Measurements from ENCODE around the gene SF3A1. TPM values are rescaled to one million over a fixed set of nuclear protein-coding genes. Genes with fewer than 3 reads are reported as not detected.

SF3A1 gene
- polyA plus RNA-seq, 1 donor from 2014 or later, result 14.4 TPM

DNA sequence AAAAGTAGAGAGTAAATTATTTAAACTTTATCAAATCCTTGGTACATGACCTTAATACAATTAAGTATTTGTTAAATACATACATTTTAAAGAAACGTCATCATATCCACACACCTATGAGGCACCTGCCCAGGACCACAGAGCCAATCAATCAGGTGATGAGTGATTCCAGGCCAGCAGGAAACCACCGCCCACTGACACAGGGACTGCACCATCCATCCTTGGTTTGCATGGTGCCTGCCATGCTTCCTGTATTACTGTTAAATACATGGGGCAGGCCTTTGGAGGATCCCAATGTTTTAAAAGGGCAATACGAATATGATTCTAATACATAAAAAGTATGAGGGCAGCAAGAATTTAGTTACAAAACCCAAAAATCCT lies 23.0 kb downstream of the SF3A1 start:
- Histone ChIP-seq H3K27me3 (ENCODE audit: insufficient read depth, low read depth, low read length) (no peaks in the 10 kb centered on the region), H3K9me3 (ENCODE audit: low read length) (no peaks in the 10 kb centered on the region), H3K9me2 (ENCODE audit: insufficient read depth, low read length) (no peaks in the 10 kb centered on the region), H3K36me3 (ENCODE audit: insufficient read depth, low read length) (no peaks in the 10 kb centered on the region), H3K27ac (ENCODE audit: low read length) (no peak overlapping the region), H3F3A (ENCODE audit: insufficient read depth, low read length, poor library complexity, severe bottlenecking) (no peaks in the 10 kb centered on the region), H3K9ac (ENCODE audit: low read length) (no peak overlapping the region), H3K4me3 (ENCODE audit: low read length) (no peak overlapping the region), H4K20me1 (ENCODE audit: insufficient read depth) (no peaks in the 10 kb centered on the region), H2AFZ (ENCODE audit: low read depth, low read length) (no peak overlapping the region), H3K79me2 (replicated peaks; ENCODE audit: insufficient read depth, low read length) (no peaks in the 10 kb centered on the region), H3K4me2 (ENCODE audit: low read length) (no peak overlapping the region)
- no peak for TF ChIP-seq EP300 (conservative IDR thresholded peaks at IDR 0.05; ENCODE audit: poor library complexity, severe bottlenecking)
- TF ChIP-seq EZH2 (IDR thresholded peaks at IDR 0.05; ENCODE audit: borderline replicate concordance, insufficient read depth, low read length, poor library complexity, severe bottlenecking), result no peak
- no peak for TF ChIP-seq TAF1 (IDR thresholded peaks at IDR 0.05; ENCODE audit: low read depth)
- no peak for TF ChIP-seq CTCF (IDR thresholded peaks at IDR 0.05; ENCODE audit: poor library complexity, severe bottlenecking)
- no peak for TF ChIP-seq MXI1 (conservative IDR thresholded peaks at IDR 0.05; ENCODE audit: poor library complexity, severe bottlenecking)
- no peak for TF ChIP-seq SMC3 (conservative IDR thresholded peaks at IDR 0.05; ENCODE audit: poor library complexity)
- TF ChIP-seq, protein P1, sequence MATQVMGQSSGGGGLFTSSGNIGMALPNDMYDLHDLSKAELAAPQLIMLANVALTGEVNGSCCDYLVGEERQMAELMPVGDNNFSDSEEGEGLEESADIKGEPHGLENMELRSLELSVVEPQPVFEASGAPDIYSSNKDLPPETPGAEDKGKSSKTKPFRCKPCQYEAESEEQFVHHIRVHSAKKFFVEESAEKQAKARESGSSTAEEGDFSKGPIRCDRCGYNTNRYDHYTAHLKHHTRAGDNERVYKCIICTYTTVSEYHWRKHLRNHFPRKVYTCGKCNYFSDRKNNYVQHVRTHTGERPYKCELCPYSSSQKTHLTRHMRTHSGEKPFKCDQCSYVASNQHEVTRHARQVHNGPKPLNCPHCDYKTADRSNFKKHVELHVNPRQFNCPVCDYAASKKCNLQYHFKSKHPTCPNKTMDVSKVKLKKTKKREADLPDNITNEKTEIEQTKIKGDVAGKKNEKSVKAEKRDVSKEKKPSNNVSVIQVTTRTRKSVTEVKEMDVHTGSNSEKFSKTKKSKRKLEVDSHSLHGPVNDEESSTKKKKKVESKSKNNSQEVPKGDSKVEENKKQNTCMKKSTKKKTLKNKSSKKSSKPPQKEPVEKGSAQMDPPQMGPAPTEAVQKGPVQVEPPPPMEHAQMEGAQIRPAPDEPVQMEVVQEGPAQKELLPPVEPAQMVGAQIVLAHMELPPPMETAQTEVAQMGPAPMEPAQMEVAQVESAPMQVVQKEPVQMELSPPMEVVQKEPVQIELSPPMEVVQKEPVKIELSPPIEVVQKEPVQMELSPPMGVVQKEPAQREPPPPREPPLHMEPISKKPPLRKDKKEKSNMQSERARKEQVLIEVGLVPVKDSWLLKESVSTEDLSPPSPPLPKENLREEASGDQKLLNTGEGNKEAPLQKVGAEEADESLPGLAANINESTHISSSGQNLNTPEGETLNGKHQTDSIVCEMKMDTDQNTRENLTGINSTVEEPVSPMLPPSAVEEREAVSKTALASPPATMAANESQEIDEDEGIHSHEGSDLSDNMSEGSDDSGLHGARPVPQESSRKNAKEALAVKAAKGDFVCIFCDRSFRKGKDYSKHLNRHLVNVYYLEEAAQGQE (IDR thresholded peaks at IDR 0.05; ENCODE audit: borderline replicate concordance), result no peak
- no peak for TF ChIP-seq POLR2AphosphoS5 (IDR thresholded peaks at IDR 0.05)
- no peak for TF ChIP-seq RAD21 (conservative IDR thresholded peaks at IDR 0.05)

GRCh38 chr22:30332994-30333706 lies 23.5 kb downstream of the SF3A1 start:
- Histone ChIP-seq H3K9me3 (ENCODE audit: low read length) (no peaks in the 10 kb centered on the region), H3K4me3 (ENCODE audit: low read length) (no peak overlapping the region)
- TF ChIP-seq POLR2AphosphoS5 (IDR thresholded peaks at IDR 0.05) (no peak), MXI1 (conservative IDR thresholded peaks at IDR 0.05; ENCODE audit: poor library complexity, severe bottlenecking) (no peak), EP300 (conservative IDR thresholded peaks at IDR 0.05; ENCODE audit: poor library complexity, severe bottlenecking) (no peak), EZH2 (IDR thresholded peaks at IDR 0.05; ENCODE audit: borderline replicate concordance, insufficient read depth, low read length, poor library complexity, severe bottlenecking) (no peak), RAD21 (conservative IDR thresholded peaks at IDR 0.05) (no peak), TAF1 (IDR thresholded peaks at IDR 0.05; ENCODE audit: low read depth) (no peak), SMC3 (conservative IDR thresholded peaks at IDR 0.05; ENCODE audit: poor library complexity) (no peak), CTCF (IDR thresholded peaks at IDR 0.05; ENCODE audit: poor library complexity, severe bottlenecking) (no peak)
- TF ChIP-seq, protein P1 (IDR thresholded peaks at IDR 0.05; ENCODE audit: borderline replicate concordance), result no peak

More at GRCh38 chr22:30332994-30333706, 23.5 kb downstream of the SF3A1 start:
- no peaks in the 10 kb centered on the region for H3K36me3 ChIP-seq (ENCODE audit: insufficient read depth, low read length)
- H3F3A ChIP-seq (ENCODE audit: insufficient read depth, low read length, poor library complexity, severe bottlenecking), result no peaks in the 10 kb centered on the region
- no peaks in the 10 kb centered on the region for H3K27me3 ChIP-seq (ENCODE audit: insufficient read depth, low read depth, low read length)
- no peaks in the 10 kb centered on the region for H4K20me1 ChIP-seq (ENCODE audit: insufficient read depth)
- no peak overlapping the region for H2AFZ ChIP-seq (ENCODE audit: low read depth, low read length)
- no peak overlapping the region for H3K4me2 ChIP-seq (ENCODE audit: low read length)
- no peak overlapping the region for H3K27ac ChIP-seq (ENCODE audit: low read length)
- H3K9ac ChIP-seq (ENCODE audit: low read length), result no peak overlapping the region
- no peaks in the 10 kb centered on the region for H3K9me2 ChIP-seq (ENCODE audit: insufficient read depth, low read length)
- H3K79me2 ChIP-seq (replicated peaks; ENCODE audit: insufficient read depth, low read length), result no peaks in the 10 kb centered on the region
